Measurements from ENCODE around the gene RASA4.
"Not testable (repeated sequence)": the region's sequence is repeated elsewhere in the genome, so short reads cannot be mapped to it uniquely, and the experiment has no call there.

- not testable (repeated sequence) for TF ChIP-seq POLR2A, POLR2AphosphoS5 (IDR thresholded peaks at IDR 0.05; ENCODE audit: low read depth, low read length)
Observed at GRCh38 chr7:102568620-102569019, 47.9 kb downstream of the RASA4 start.
